H9 (cell line): Measurements from ENCODE around the gene LAMA5. TPM values are rescaled to one million over a fixed set of nuclear protein-coding genes. Genes with fewer than 3 reads are reported as not detected.

Experiments used
- DNase-seq: peaks from one replicate; pipeline ENCODE4 v3.0.0-alpha.2; 2017
- H2AFZ ChIP-seq: one replicate; pipeline ENCODE4 v1.6.1; 2013; ENCODE audit warnings: mild to moderate bottlenecking, low read length, control low read depth, moderate library complexity
- H2AK5ac ChIP-seq: 2 replicates; pipeline ENCODE4 v1.6.1; 2013; ENCODE audit warnings: low read length, control low read depth, mixed read lengths; ENCODE audit not compliant: insufficient read length
- H2BK120ac ChIP-seq: one replicate; pipeline ENCODE4 v1.6.1; 2013; ENCODE audit warnings: low read depth, mild to moderate bottlenecking, low read length, control low read depth, inconsistent platforms; ENCODE audit not compliant: poor library complexity, severe bottlenecking
- H2BK12ac ChIP-seq: 2 replicates; pipeline ENCODE4 v1.6.1; 2013; ENCODE audit warnings: low read length, control low read depth, mixed read lengths, low read depth; ENCODE audit not compliant: insufficient read length
- H2BK15ac ChIP-seq: 2 replicates; pipeline ENCODE4 v1.6.1; 2013; ENCODE audit warnings: low read depth, low read length, control low read depth
- H2BK20ac ChIP-seq: one replicate; pipeline ENCODE4 v1.6.1; 2013; ENCODE audit warnings: low read depth, mild to moderate bottlenecking, low read length, control low read depth, inconsistent platforms; ENCODE audit not compliant: poor library complexity, severe bottlenecking
- H2BK5ac ChIP-seq: 2 replicates; pipeline ENCODE4 v1.6.1; 2013; ENCODE audit warnings: low read length, control low read depth, mixed read lengths; ENCODE audit not compliant: insufficient read length
- H3K14ac ChIP-seq: 2 replicates; pipeline ENCODE4 v1.6.1; 2013; ENCODE audit warnings: low read length, control low read depth; ENCODE audit not compliant: insufficient read depth
- H3K18ac ChIP-seq: 2 replicates; pipeline ENCODE4 v1.6.1; 2013; ENCODE audit warnings: low read depth, mild to moderate bottlenecking, mixed read lengths, low read length, control low read depth; ENCODE audit not compliant: insufficient read length
- H3K23ac ChIP-seq: 2 replicates; pipeline ENCODE4 v1.6.1; 2013; ENCODE audit warnings: low read length, control low read depth, mixed read lengths, low read depth; ENCODE audit not compliant: insufficient read length
- H3K23me2 ChIP-seq: 2 replicates; pipeline ENCODE4 v1.6.1; 2013; ENCODE audit warnings: low read depth, mild to moderate bottlenecking, mixed read lengths, low read length, control low read depth; ENCODE audit not compliant: insufficient read length, poor library complexity, severe bottlenecking
- H3K27ac ChIP-seq: 2 replicates; pipeline ENCODE4 v1.5.1; 2013; ENCODE audit warnings: low read length, control low read depth, mixed read lengths, low read depth; ENCODE audit not compliant: insufficient read length
- H3K27me3 ChIP-seq: 2 replicates; pipeline ENCODE4 v1.6.1; 2013; ENCODE audit warnings: low read length, control low read depth, inconsistent platforms; ENCODE audit not compliant: insufficient read depth
- H3K4ac ChIP-seq: 2 replicates; pipeline ENCODE4 v1.6.1; 2013; ENCODE audit warnings: low read depth, mild to moderate bottlenecking, control low read depth, inconsistent platforms, low read length, moderate library complexity
- H3K4me1 ChIP-seq: 2 replicates; pipeline ENCODE4 v1.6.1; 2013; ENCODE audit warnings: low read length, control low read depth, inconsistent platforms; ENCODE audit not compliant: insufficient read depth
- H3K4me2 ChIP-seq: 2 replicates; pipeline ENCODE4 v1.6.1; 2013; ENCODE audit warnings: low read length, control low read depth, mixed read lengths; ENCODE audit not compliant: insufficient read length, insufficient read depth
- H3K56ac ChIP-seq: 2 replicates; pipeline ENCODE4 v1.6.1; 2013; ENCODE audit warnings: low read depth, mild to moderate bottlenecking, mixed read lengths, low read length, control low read depth; ENCODE audit not compliant: insufficient read length
- H3K79me1 ChIP-seq: 2 replicates; pipeline ENCODE4 v1.6.1; 2013; ENCODE audit warnings: low read depth, mild to moderate bottlenecking, moderate library complexity, low read length, control low read depth, inconsistent platforms; ENCODE audit not compliant: insufficient read depth, poor library complexity, severe bottlenecking
- H3K79me2 ChIP-seq: 2 replicates; pipeline ENCODE4 v1.6.1; 2013; ENCODE audit warnings: low read length, control low read depth, inconsistent platforms; ENCODE audit not compliant: insufficient read depth
- H3K9ac ChIP-seq: 2 replicates; pipeline ENCODE4 v1.6.1; 2013; ENCODE audit warnings: low read length, control low read depth, mixed read lengths; ENCODE audit not compliant: insufficient read length; ENCODE audit errors: extremely low read depth
- H3K9me3 ChIP-seq: one replicate; pipeline ENCODE4 v1.6.1; 2013; ENCODE audit warnings: low read depth, low read length, inconsistent platforms; ENCODE audit not compliant: control insufficient read depth
- H3T11ph ChIP-seq: one replicate; pipeline ENCODE4 v1.6.1; 2013; ENCODE audit warnings: mild to moderate bottlenecking, low read length, control low read depth, inconsistent platforms
- H4K20me1 ChIP-seq: one replicate; pipeline ENCODE4 v1.6.1; 2013; ENCODE audit not compliant: control insufficient read depth, insufficient read length, insufficient read depth
- H4K5ac ChIP-seq: 2 replicates; pipeline ENCODE4 v1.6.1; 2013; ENCODE audit warnings: low read depth, mild to moderate bottlenecking, mixed read lengths, low read length, control low read depth; ENCODE audit not compliant: insufficient read length
- H4K8ac ChIP-seq: replicated peaks from 2 replicates; pipeline ENCODE4 v1.6.1; 2013; ENCODE audit warnings: low read length, control low read depth, mixed read lengths, low read depth; ENCODE audit not compliant: insufficient read length
- H4K91ac ChIP-seq: 2 replicates; pipeline ENCODE4 v1.6.1; 2013; ENCODE audit warnings: low read depth, mild to moderate bottlenecking, moderate library complexity, mixed read lengths, low read length, control low read depth; ENCODE audit not compliant: insufficient read length
- H3K27ac Mint-ChIP-seq, 3 experiments: 2 replicates in 2 of 3; 3 replicates in 1 of 3; pipeline ENCODE4 v1.8.0; 2020 to 2021; ENCODE audit warnings: mixed read lengths in 3 of 3, mild to moderate bottlenecking in 1 of 3, moderate library complexity in 1 of 3
- H3K27me3 Mint-ChIP-seq: 2 replicates; pipeline ENCODE4 v1.8.0; 2021; ENCODE audit warnings: low read depth, mild to moderate bottlenecking, moderate library complexity, mixed read lengths
- H3K36me3 Mint-ChIP-seq, 3 experiments: 2 replicates in 2 of 3; 3 replicates in 1 of 3; pipeline ENCODE4 v1.8.0; 2020 to 2021; ENCODE audit warnings: low read depth in 3 of 3, mixed read lengths in 3 of 3; ENCODE audit not compliant: insufficient read depth in 1 of 3
- H3K4me1 Mint-ChIP-seq, 2 experiments: 2 replicates each; pipeline ENCODE4 v1.8.0; 2020; ENCODE audit warnings: mixed read lengths in 2 of 2
- H3K4me3 Mint-ChIP-seq, 2 experiments: 2 replicates in 1 of 2; 3 replicates in 1 of 2; pipeline ENCODE4 v1.8.0; 2020 to 2021; ENCODE audit warnings: mild to moderate bottlenecking in 2 of 2, mixed read lengths in 2 of 2, moderate library complexity in 1 of 2
- H3K9me3 Mint-ChIP-seq, 2 experiments: 2 replicates in 1 of 2; 3 replicates in 1 of 2; pipeline ENCODE4 v1.8.0; 2020; ENCODE audit warnings: mild to moderate bottlenecking in 2 of 2, mixed read lengths in 2 of 2, moderate library complexity in 1 of 2
- CTCF ChIP-seq: fragments of 200-600 bp; sonication (generic); conservative IDR thresholded peaks from 3 replicates; pipeline ENCODE4 v1.8.0; 2021; ENCODE audit warnings: antibody characterized with exemption, mild to moderate bottlenecking
- WGBS: extraction: QIAGEN DNeasy Blood & Tissue Kit; methylation state at CpG from one replicate; pipeline ENCODE4 v1.1.7; 2013; ENCODE audit warnings: missing lambda C conversion rate, low lambda C conversion rate, mixed read lengths; ENCODE audit not compliant: insufficient read length; ENCODE audit errors: extremely low coverage; 5-methylcytosine and 5-hydroxymethylcytosine counted together
- total RNA-seq: library from RNA; stranded (reverse); gene quantifications from 2 replicates; pipeline ENCODE4 v1.2.1, GENCODE V29; 2021

Gene LAMA5
- total RNA-seq, 1 experiment from 2014 or later = 200 TPM

- Histone ChIP-seq H3K9ac (no peak overlapping the region), H3K27me3 (no peaks in the 10 kb centered on the region), H4K91ac (no peak overlapping the region), H3K4me1 (no peaks in the 10 kb centered on the region), H4K5ac (no peak overlapping the region), H2BK120ac (no peak overlapping the region), H3T11ph (no peak overlapping the region), H2BK15ac (no peak overlapping the region), H3K79me1 (peaks cover 3% of the 10 kb centered on the region), H3K79me2 (no peaks in the 10 kb centered on the region; the same call in 1 of the 2 replicates), H3K4ac (no peak overlapping the region), H4K8ac (no peak overlapping the region), H2BK20ac (no peak overlapping the region), H3K27ac (no peak overlapping the region), H2AK5ac (no peak overlapping the region), H3K23me2 (peaks cover 3% of the 10 kb centered on the region), H3K4me2 (no peak overlapping the region), H2BK5ac (no peak overlapping the region), H4K20me1 (peaks cover 6% of the 10 kb centered on the region), H2BK12ac (no peak overlapping the region), H3K9me3 (no peaks in the 10 kb centered on the region), H3K23ac (no peak overlapping the region), H3K18ac (no peak overlapping the region), H2AFZ (no peak overlapping the region), H3K14ac (no peak overlapping the region), H3K56ac (no peak overlapping the region)
- Mint-ChIP-seq H3K36me3 (peaks cover 22 to 36% (median 29%) of the 10 kb centered on the region in 3 experiments; a peak in 6 of 7 replicates), H3K4me3 (0 out of 5 replicates have a peak overlapping the region, but pooled peaks of 1 of the 2 experiments have one; percentile 3), H3K27me3 (peaks cover 2% of the 10 kb centered on the region; the same call in 1 of the 2 replicates), H3K27ac (no peak overlapping the region), H3K4me1 (peaks cover 10 to 12% of the 10 kb centered on the region in 2 experiments; a peak in 3 of 4 replicates), H3K9me3 (peaks cover 0 to 2% of the 10 kb centered on the region in 2 experiments; a peak in 3 of 5 replicates)
- no CpG with 5 or more reads among the region's 21 CpGs for WGBS
- DNase-seq = no peak
- no peak for TF ChIP-seq CTCF
Observed at GRCh38 chr20:62392621-62393334, 25.7 kb upstream of the LAMA5 start.
